PC-3 (cell line): ENCODE measurements around the gene PHF21B.

Source experiments
- EZH2 ChIP-seq: fragments of 300-600 bp; sonication (generic); IDR thresholded peaks from one replicate; pipeline ENCODE4 v1.6.1; 2017; ENCODE audit warnings: antibody characterized with exemption, mild to moderate bottlenecking, low read length; ENCODE audit not compliant: unreplicated experiment
- TF ChIP-seq, protein P1 (sequence below): fragments of 300-600 bp; sonication (generic); conservative IDR thresholded peaks from 2 replicates; pipeline ENCODE4 v1.5.1; 2017; ENCODE audit warnings: antibody characterized with exemption, low read depth, mild to moderate bottlenecking, low read length

DNA sequence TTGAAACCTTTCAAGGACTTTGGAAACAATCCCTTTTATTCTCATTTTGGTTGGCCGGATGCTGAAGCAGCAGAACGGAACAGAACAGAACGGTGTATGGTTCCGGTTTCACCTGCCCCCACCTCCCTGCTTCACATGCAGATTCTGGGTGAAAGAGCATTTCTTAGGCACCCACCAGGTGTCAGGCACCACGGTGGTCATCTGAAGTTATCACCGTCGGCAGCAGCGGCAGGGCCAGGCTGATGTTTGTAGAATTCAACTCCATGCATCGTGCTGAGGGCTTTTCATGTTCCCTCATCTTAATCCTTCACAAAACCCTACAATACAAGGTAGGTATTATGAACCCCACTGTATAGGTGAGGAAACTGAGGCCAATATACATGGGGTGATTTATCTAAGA, 13.6 kb upstream of the PHF21B start:
- TF ChIP-seq, protein P1, sequence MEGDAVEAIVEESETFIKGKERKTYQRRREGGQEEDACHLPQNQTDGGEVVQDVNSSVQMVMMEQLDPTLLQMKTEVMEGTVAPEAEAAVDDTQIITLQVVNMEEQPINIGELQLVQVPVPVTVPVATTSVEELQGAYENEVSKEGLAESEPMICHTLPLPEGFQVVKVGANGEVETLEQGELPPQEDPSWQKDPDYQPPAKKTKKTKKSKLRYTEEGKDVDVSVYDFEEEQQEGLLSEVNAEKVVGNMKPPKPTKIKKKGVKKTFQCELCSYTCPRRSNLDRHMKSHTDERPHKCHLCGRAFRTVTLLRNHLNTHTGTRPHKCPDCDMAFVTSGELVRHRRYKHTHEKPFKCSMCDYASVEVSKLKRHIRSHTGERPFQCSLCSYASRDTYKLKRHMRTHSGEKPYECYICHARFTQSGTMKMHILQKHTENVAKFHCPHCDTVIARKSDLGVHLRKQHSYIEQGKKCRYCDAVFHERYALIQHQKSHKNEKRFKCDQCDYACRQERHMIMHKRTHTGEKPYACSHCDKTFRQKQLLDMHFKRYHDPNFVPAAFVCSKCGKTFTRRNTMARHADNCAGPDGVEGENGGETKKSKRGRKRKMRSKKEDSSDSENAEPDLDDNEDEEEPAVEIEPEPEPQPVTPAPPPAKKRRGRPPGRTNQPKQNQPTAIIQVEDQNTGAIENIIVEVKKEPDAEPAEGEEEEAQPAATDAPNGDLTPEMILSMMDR: no peak
- TF ChIP-seq EZH2: no peak
